Fibroblast of lung (primary cell): ENCODE results near the gene CHCHD10.

ENCODE experiments used
- CTCF ChIP-seq, 2 donors: IDR thresholded peaks in 1 of 2; conservative IDR thresholded peaks in 1 of 2; 1 replicate in 1 of 2; 2 replicates in 1 of 2; pipeline ENCODE4 v1.5.1; 2011 to 2012; ENCODE audit warnings: low read length in 2 of 2, control low read depth in 1 of 2, inconsistent platforms in 1 of 2, low read depth in 1 of 2, mild to moderate bottlenecking in 1 of 2
- EZH2 ChIP-seq: IDR thresholded peaks from 2 replicates; pipeline ENCODE4 v1.5.1; 2012; ENCODE audit warnings: low read length, control low read depth, mild to moderate bottlenecking; ENCODE audit errors: missing control alignments

GRCh38 chr22:23774114-23774921, 6.5 kb upstream of the CHCHD10 start:
- TF ChIP-seq EZH2 (no peak), CTCF (conservative IDR thresholded peaks at IDR 0.05 in 1 of 2, IDR thresholded peaks at IDR 0.05 in 1 of 2; ENCODE audit: low read depth in 1 of 2, low read length in 2 of 2) (no peak)
